ENCODE measurements around the gene FOXK1. TPM values are rescaled to one million over a fixed set of nuclear protein-coding genes. Genes with fewer than 3 reads are reported as not detected.
A peak's percentile ranks its signal among the peaks of the same experiment; 100 is the strongest.

The FOXK1 gene
- total RNA-seq, 3 donors from 2014 or later, result 30.1 to 48.5 (median 33.4) TPM

DNA sequence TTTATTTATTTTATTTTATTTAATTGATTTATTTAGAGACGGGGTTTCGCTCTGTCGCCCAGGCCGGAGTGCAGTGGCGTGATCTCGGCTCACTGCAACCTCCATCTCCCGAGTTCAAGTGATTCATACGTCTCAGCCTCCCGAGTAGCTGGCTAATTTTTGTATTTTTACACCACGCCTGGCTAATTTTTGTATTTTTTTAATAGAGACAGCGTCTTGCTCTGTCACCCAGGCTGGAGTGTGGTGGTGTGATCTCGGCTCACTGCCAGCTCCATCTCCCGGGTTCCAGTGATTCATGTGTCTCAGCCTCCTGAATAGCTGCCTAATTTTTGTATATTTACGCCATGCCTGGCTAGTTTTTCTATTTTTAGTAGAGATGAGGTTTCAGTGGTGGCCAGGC, 127.6 kb downstream of the FOXK1 start:
- intact Hi-C loops (cut with DNase I, micrococcal nuclease), result no loop called here

DNA sequence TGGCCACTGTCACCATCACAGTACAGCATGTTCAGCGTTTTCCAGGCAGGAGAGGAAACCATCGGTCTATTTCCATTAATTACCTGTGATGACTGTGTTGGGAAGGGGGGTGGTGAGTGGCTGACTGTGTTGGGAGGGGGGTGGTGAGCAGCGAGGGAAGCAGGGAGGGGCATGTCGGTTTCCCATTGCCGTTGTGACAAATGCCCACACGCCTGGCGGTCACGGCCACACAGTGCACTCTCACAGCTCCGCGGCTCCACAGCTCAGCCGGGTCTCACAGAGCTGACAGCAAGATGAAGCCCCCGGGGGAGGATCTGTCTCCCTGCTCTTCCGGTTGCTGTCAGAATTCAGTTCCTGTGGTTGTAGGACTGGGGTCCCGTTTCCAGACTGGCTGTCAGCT, 132.3 kb downstream of the FOXK1 start:
- H3K36me3 ChIP-seq (ENCODE audit: low read depth), result no peaks in the 10 kb centered on the region
- H3K4me1 ChIP-seq (ENCODE audit: low read depth), result no peaks in the 10 kb centered on the region
- TF ChIP-seq, protein P1, sequence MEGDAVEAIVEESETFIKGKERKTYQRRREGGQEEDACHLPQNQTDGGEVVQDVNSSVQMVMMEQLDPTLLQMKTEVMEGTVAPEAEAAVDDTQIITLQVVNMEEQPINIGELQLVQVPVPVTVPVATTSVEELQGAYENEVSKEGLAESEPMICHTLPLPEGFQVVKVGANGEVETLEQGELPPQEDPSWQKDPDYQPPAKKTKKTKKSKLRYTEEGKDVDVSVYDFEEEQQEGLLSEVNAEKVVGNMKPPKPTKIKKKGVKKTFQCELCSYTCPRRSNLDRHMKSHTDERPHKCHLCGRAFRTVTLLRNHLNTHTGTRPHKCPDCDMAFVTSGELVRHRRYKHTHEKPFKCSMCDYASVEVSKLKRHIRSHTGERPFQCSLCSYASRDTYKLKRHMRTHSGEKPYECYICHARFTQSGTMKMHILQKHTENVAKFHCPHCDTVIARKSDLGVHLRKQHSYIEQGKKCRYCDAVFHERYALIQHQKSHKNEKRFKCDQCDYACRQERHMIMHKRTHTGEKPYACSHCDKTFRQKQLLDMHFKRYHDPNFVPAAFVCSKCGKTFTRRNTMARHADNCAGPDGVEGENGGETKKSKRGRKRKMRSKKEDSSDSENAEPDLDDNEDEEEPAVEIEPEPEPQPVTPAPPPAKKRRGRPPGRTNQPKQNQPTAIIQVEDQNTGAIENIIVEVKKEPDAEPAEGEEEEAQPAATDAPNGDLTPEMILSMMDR (IDR thresholded peaks at IDR 0.05), result no peak
- no peak for ATAC-seq
- no peaks in the 10 kb centered on the region for H3K9me3 ChIP-seq
- H3K4me3 ChIP-seq, result no peak overlapping the region
- DNase-seq, result no peak
- intact Hi-C loops (cut with DNase I, micrococcal nuclease), result no loop called here

More for the DNA sequence above, 127.6 kb downstream of the FOXK1 start:
- no peaks in the 10 kb centered on the region for H3K4me1 ChIP-seq (ENCODE audit: low read depth)
- no peak overlapping the region for H3K4me3 ChIP-seq
- no peak for DNase-seq
- ATAC-seq, result no peak
- H3K9me3 ChIP-seq, result no peaks in the 10 kb centered on the region
- TF ChIP-seq, protein P1 (IDR thresholded peaks at IDR 0.05), result no peak
- H3K36me3 ChIP-seq (ENCODE audit: low read depth), result no peaks in the 10 kb centered on the region

DNA sequence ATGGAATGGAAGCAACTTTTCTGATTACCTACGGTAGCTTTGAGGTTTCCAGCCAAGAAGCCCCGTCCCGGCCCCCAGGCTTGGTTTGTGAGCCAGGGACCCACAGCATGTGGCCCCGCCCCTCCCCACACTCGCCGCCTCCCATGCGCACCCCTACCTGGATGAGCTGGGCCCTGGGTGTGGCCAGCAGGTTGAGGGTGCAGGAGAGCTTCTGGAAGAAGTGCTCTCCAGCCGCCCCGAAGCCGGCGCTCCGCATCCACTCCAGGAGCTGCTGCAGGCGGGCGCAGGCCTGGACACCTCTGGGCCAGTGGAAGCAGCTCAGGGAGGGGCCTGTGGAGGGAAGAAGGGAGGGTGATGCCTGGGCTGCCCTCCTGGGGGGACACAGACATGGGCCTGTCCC, 133.0 kb downstream of the FOXK1 start:
- TF ChIP-seq, protein P1 (IDR thresholded peaks at IDR 0.05), result no peak
- intact Hi-C loops (cut with DNase I, micrococcal nuclease), result no loop called here
- DNase-seq (peak in 1 of 3 donors; percentile 34), ATAC-seq (no peak)
- no peak overlapping the region for H3K4me3 ChIP-seq
- H3K4me1 ChIP-seq (ENCODE audit: low read depth), result no peaks in the 10 kb centered on the region
- H3K9me3 ChIP-seq, result no peaks in the 10 kb centered on the region
- no peaks in the 10 kb centered on the region for H3K36me3 ChIP-seq (ENCODE audit: low read depth)

DNA sequence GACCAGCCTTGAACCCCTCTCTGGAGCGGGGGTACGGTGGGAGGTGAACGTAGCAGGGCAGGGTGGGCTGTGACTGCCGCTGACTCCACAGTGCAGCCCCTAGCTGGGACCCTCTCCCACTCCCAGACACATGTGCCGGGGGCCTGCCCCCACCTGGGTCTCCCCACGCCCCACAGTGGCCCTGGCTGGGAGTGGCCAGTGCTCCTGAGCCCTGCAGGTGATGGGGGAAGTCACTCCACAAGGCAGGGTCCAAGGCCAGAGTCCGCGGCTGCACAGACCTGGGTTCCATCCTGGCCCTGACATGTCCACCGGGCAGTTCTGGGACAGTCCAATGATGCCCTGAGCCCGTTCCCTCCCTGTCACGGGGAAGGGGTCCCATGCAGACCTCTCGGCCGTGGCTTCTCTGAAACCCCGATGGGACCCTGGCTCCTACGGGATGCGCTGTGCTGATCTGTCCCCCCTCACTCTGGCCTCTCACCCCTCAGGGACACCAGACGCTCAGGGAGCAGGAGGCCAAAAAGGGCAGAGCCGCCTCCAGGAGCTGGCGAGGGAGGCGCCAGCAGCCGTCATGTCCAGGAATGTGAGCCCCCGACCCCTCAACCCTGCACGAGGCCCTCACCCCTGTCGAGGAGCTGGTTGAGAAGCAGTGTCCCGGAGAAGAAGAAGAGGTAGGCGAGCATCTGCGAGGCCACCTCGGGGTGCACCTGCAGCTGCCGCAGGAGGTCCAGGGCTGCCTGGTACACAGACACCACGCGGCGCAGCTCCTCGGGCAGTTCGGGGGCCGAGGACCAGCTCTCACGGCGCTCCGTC, 133.7 kb downstream of the FOXK1 start:
- no peaks in the 10 kb centered on the region for H3K9me3 ChIP-seq
- no peaks in the 10 kb centered on the region for H3K36me3 ChIP-seq (ENCODE audit: low read depth)
- no peak for ATAC-seq
- peak in 1 of 3 donors; percentile 37 for DNase-seq
- no peak overlapping the region for H3K4me3 ChIP-seq
- no peaks in the 10 kb centered on the region for H3K4me1 ChIP-seq (ENCODE audit: low read depth)
- TF ChIP-seq, protein P1 (IDR thresholded peaks at IDR 0.05), result no peak
- intact Hi-C loops (cut with DNase I, micrococcal nuclease), result no loop called here

DNA sequence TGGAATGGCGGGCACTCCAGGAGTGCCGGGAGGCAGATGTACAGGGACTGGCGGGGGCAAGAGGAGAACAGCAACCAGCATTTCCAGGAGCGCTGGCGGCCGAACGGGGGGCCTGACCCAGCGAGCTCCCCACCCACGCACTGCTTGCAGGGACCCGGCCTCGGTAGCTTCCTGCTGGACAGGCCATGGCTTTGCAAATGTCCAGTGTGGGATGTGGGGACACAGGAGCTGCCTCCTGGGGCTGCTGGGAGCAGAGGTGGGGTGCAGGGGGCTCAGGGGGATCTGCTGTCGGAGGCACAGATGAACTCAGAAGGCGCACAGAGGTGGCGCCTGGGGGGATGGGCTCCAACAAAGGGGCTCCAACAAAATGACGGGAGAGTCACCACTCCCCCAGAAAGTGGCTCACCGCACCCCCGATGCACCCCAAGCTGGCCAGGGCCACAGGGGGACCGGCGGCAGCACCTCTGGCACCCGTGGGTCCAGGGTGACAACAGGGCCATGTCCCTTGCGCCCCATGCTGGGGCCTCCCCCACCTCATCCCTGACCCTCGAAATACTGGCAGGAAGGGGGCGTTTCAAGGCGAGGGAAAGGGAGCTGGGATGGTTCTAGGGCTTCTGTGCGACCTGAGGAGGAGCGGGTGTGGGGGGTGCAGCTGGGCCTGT, 134.5 kb downstream of the FOXK1 start:
- ATAC-seq, result no peak
- Histone ChIP-seq H3K9me3 (no peaks in the 10 kb centered on the region), H3K4me1 (ENCODE audit: low read depth) (no peaks in the 10 kb centered on the region), H3K4me3 (no peak overlapping the region), H3K36me3 (ENCODE audit: low read depth) (no peaks in the 10 kb centered on the region)
- TF ChIP-seq, protein P1 (IDR thresholded peaks at IDR 0.05), result no peak
- no peak for DNase-seq
- intact Hi-C loops (cut with DNase I, micrococcal nuclease), result no loop called here
